Astrocyte (in vitro differentiated cells and primary cell): ENCODE data around the gene FGF2.
"Not testable (repeated sequence)": the region's sequence is repeated elsewhere in the genome, so short reads cannot be mapped to it uniquely, and the experiment has no call there.

ENCODE experiments used
- EZH2 ChIP-seq: IDR thresholded peaks from 2 replicates; pipeline ENCODE4 v1.6.1; 2012; ENCODE audit warnings: mild to moderate bottlenecking, low read length, inconsistent platforms; ENCODE audit not compliant: insufficient read depth
- TF ChIP-seq, protein P1 (sequence below): IDR thresholded peaks from 2 replicates; pipeline ENCODE4 v1.5.1; 2011; ENCODE audit warnings: low read depth, mild to moderate bottlenecking, inconsistent platforms, low read length, moderate library complexity; ENCODE audit not compliant: insufficient read depth

DNA sequence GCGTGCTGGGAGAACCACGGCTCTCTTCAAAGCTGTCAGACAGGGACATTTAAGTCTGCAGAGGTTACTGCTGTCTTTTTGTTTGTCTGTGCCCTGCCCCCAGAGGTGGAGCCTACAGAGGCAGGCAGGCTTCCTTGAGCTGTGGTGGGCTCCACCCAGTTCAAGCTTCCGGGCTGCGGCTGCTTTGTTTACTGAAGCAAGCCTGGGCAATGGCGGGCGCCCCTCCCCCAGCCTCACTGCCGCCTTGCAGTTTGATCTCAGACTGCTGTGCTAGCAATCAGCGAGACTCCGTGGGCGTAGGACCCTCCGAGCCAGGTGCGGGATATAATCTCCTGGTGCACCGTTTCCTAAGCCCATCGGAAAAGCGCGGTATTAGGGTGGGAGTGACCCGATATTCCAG, 118.5 kb downstream of the FGF2 start:
- TF ChIP-seq EZH2, result not testable (repeated sequence)
- TF ChIP-seq, protein P1, sequence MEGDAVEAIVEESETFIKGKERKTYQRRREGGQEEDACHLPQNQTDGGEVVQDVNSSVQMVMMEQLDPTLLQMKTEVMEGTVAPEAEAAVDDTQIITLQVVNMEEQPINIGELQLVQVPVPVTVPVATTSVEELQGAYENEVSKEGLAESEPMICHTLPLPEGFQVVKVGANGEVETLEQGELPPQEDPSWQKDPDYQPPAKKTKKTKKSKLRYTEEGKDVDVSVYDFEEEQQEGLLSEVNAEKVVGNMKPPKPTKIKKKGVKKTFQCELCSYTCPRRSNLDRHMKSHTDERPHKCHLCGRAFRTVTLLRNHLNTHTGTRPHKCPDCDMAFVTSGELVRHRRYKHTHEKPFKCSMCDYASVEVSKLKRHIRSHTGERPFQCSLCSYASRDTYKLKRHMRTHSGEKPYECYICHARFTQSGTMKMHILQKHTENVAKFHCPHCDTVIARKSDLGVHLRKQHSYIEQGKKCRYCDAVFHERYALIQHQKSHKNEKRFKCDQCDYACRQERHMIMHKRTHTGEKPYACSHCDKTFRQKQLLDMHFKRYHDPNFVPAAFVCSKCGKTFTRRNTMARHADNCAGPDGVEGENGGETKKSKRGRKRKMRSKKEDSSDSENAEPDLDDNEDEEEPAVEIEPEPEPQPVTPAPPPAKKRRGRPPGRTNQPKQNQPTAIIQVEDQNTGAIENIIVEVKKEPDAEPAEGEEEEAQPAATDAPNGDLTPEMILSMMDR, result not testable (repeated sequence)
